IMR-90 (cell line): ENCODE results near the gene OAS3. TPM values are rescaled to one million over a fixed set of nuclear protein-coding genes. Genes with fewer than 3 reads are reported as not detected.
A peak's percentile ranks its signal among the peaks of the same experiment; 100 is the strongest.

Source experiments
- ATAC-seq: fragments of 200-7000 bp; cut with Tn5 transposase; 2 replicates; pipeline ENCODE4 v1.9.1; 2020; ENCODE audit warnings: low read depth, mild to moderate bottlenecking, moderate library complexity
- Bru-seq: library from RNA; stranded (reverse); fragments of 400-500 nt; gene quantifications from one replicate; lab custom pipeline; 2021; lab: Mats Ljungman, UMichigan
- BruChase-seq, 2 experiments: library from RNA; stranded (reverse); fragments of 400-500 nt; gene quantifications; one replicate each; lab custom pipeline; 2021; lab: Mats Ljungman, UMichigan
- BruUV-seq: library from RNA; stranded (reverse); fragments of 400-500 nt; replicated peaks from 2 replicates; lab custom pipeline; 2021; lab: Mats Ljungman, UMichigan
- CTCF ChIA-PET: fragments of 300-600 bp; formaldehyde crosslinking; extraction: SDS; loops from one replicate; lab custom pipeline; 2021; ENCODE audit warnings: antibody characterized with exemption; lab: Yijun Ruan, JAX
- POLR2A ChIA-PET: fragments of 300-600 bp; sonication (Branson Sonifier 250); formaldehyde crosslinking; loops from one replicate; lab custom pipeline; 2022; ENCODE audit warnings: antibody characterized with exemption; ENCODE audit not compliant: unreplicated experiment; lab: Charles Lee
- DNase-seq: peaks from one replicate; pipeline ENCODE4 v3.0.0; 2013
- H2AFZ ChIP-seq: replicated peaks from 2 replicates; pipeline ENCODE3; 2013; ENCODE audit warnings: low read length, mild to moderate bottlenecking; ENCODE audit not compliant: poor library complexity
- H2AK5ac ChIP-seq: 2 replicates; pipeline ENCODE4 v1.6.1; 2013; ENCODE audit warnings: low read depth, low read length, inconsistent platforms
- H2AK9ac ChIP-seq: replicated peaks from 2 replicates; pipeline ENCODE3; 2013; ENCODE audit warnings: mild to moderate bottlenecking, low read depth, low read length, moderate library complexity; ENCODE audit not compliant: poor library complexity
- H2BK120ac ChIP-seq: 2 replicates; pipeline ENCODE4 v1.6.1; 2013; ENCODE audit warnings: low read depth, low read length, inconsistent platforms
- H2BK15ac ChIP-seq: 3 replicates; pipeline ENCODE4 v1.6.1; 2013; ENCODE audit warnings: low read depth, low read length, inconsistent platforms
- H2BK20ac ChIP-seq: 2 replicates; pipeline ENCODE4 v1.6.1; 2013; ENCODE audit warnings: low read depth, mild to moderate bottlenecking, inconsistent platforms, low read length, moderate library complexity
- H2BK5ac ChIP-seq: 2 replicates; pipeline ENCODE4 v1.6.1; 2013; ENCODE audit warnings: mild to moderate bottlenecking, low read depth, low read length, inconsistent platforms; ENCODE audit not compliant: poor library complexity, severe bottlenecking
- H3K14ac ChIP-seq: replicated peaks from 2 replicates; pipeline ENCODE4 v1.6.1; 2013; ENCODE audit warnings: low read depth, low read length, inconsistent platforms
- H3K18ac ChIP-seq: 2 replicates; pipeline ENCODE4 v1.6.1; 2013; ENCODE audit warnings: low read depth, low read length, control low read depth
- H3K23ac ChIP-seq: 2 replicates; pipeline ENCODE4 v1.6.1; 2013; ENCODE audit warnings: low read depth, low read length, inconsistent platforms
- H3K27ac ChIP-seq: 2 replicates; pipeline ENCODE4 v1.5.1; 2013; ENCODE audit warnings: mild to moderate bottlenecking, control low read depth, low read length; ENCODE audit not compliant: insufficient read depth
- H3K27me3 ChIP-seq: 2 replicates; pipeline ENCODE4 v1.6.1; 2013; ENCODE audit warnings: low read length; ENCODE audit not compliant: control insufficient read depth, insufficient read depth
- H3K36me3 ChIP-seq: 2 replicates; pipeline ENCODE4 v1.6.1; 2013; ENCODE audit warnings: low read length, mixed read lengths; ENCODE audit not compliant: control insufficient read depth, insufficient read depth
- H3K4ac ChIP-seq: 2 replicates; pipeline ENCODE4 v1.6.1; 2013; ENCODE audit warnings: low read depth, low read length, inconsistent platforms
- H3K4me1 ChIP-seq: 2 replicates; pipeline ENCODE4 v1.6.1; 2013; ENCODE audit warnings: low read length, mixed read lengths; ENCODE audit not compliant: control insufficient read depth, insufficient read depth
- H3K4me2 ChIP-seq: 2 replicates; pipeline ENCODE4 v1.6.1; 2013; ENCODE audit warnings: low read depth, mild to moderate bottlenecking, control low read depth, low read length, moderate library complexity
- H3K4me3 ChIP-seq: 2 replicates; pipeline ENCODE4 v1.5.1; 2013; ENCODE audit warnings: low read depth, mild to moderate bottlenecking, control low read depth, low read length, moderate library complexity; ENCODE audit not compliant: insufficient read depth
- H3K56ac ChIP-seq: 2 replicates; pipeline ENCODE4 v1.6.1; 2013; ENCODE audit warnings: low read length, inconsistent platforms; ENCODE audit not compliant: insufficient read depth; ENCODE audit errors: extremely low read depth
- H3K79me1 ChIP-seq, 2 experiments: 2 replicates each; pipeline ENCODE4 v1.6.1; 2013; ENCODE audit warnings: low read length in 2 of 2, inconsistent platforms in 1 of 2, low read depth in 1 of 2
- H3K9ac ChIP-seq: 2 replicates; pipeline ENCODE4 v1.6.1; 2013; ENCODE audit warnings: low read depth, low read length, control low read depth
- H3K9me1 ChIP-seq: 2 replicates; pipeline ENCODE4 v1.6.1; 2013; ENCODE audit warnings: low read length, inconsistent platforms; ENCODE audit not compliant: insufficient read depth
- H3K9me3 ChIP-seq: 2 replicates; pipeline ENCODE4 v1.6.1; 2013; ENCODE audit warnings: low read length; ENCODE audit not compliant: control insufficient read depth, insufficient read depth
- H4K20me1 ChIP-seq: 2 replicates; pipeline ENCODE4 v1.6.1; 2013; ENCODE audit warnings: low read length, inconsistent platforms; ENCODE audit not compliant: insufficient read depth
- H4K5ac ChIP-seq: 2 replicates; pipeline ENCODE4 v1.6.1; 2013; ENCODE audit warnings: mild to moderate bottlenecking, low read depth, low read length, control low read depth
- H4K8ac ChIP-seq, 2 experiments: 2 replicates each; pipeline ENCODE4 v1.6.1; 2013; ENCODE audit warnings: low read depth in 2 of 2, low read length in 2 of 2, control low read depth in 1 of 2, inconsistent platforms in 1 of 2
- H4K91ac ChIP-seq: 2 replicates; pipeline ENCODE4 v1.6.1; 2013; ENCODE audit warnings: low read depth, low read length, inconsistent platforms; ENCODE audit not compliant: insufficient read depth
- MXI1 ChIP-seq: IDR thresholded peaks from 2 replicates; pipeline ENCODE4 v1.6.1; 2012; ENCODE audit warnings: low read depth, mild to moderate bottlenecking, low read length, moderate library complexity, borderline replicate concordance
- RCOR1 ChIP-seq: IDR thresholded peaks from 2 replicates; pipeline ENCODE4 v1.6.1; 2012; ENCODE audit warnings: mild to moderate bottlenecking, low read length, improper control_type of control experiment; ENCODE audit not compliant: insufficient replicate concordance
- WGBS, 2 experiments: methylation state at CpG; one replicate each; pipeline versions ENCODE4 v1.1.5 to v1.1.7; 2013; ENCODE audit warnings: missing lambda C conversion rate in 2 of 2; ENCODE audit not compliant: insufficient read length in 1 of 2; ENCODE audit errors: extremely low coverage in 2 of 2; 5-methylcytosine and 5-hydroxymethylcytosine counted together
- dilution Hi-C: fragments of 300-500 bp; cut with HindIII; formaldehyde crosslinking; loops from one replicate; pipeline ENCODE4 v1.14.3; 2018; ENCODE audit warnings: low sequenced_read_pairs; ENCODE audit not compliant: unreplicated experiment
- in situ Hi-C: fragments of 300-500 bp; cut with MboI; formaldehyde crosslinking; loops from 3 replicates; pipeline ENCODE4 v1.14.3; 2019; ENCODE audit warnings: low sequenced_read_pairs, inconsistent platforms, mixed read lengths
- intact Hi-C: fragments of 100-400 bp; cut with micrococcal nuclease; formaldehyde crosslinking; loops from 2 replicates; pipeline ENCODE4 v1.10.0; 2022
- long read RNA-seq: library from polyadenylated mRNA; unstranded; transcript quantifications from one replicate; pipeline ENCODE4 v2.0.0, GENCODE V29; 2021; ENCODE audit not compliant: unreplicated experiment
- polyA plus RNA-seq, 3 experiments: library from polyadenylated mRNA; depleted of rRNA; stranded (reverse); fragments of >200 nt; gene quantifications; 2 replicates each; pipeline ENCODE4 v1.2.3, GENCODE V29; 2012; ENCODE audit warnings: low replicate concordance in 1 of 3
- total RNA-seq: library from RNA; depleted of rRNA; stranded (reverse); fragments of >200 nt; gene quantifications from 2 replicates; pipeline ENCODE4 v1.2.3, GENCODE V29; 2012; rRNA removed

The OAS3 gene, protein sequence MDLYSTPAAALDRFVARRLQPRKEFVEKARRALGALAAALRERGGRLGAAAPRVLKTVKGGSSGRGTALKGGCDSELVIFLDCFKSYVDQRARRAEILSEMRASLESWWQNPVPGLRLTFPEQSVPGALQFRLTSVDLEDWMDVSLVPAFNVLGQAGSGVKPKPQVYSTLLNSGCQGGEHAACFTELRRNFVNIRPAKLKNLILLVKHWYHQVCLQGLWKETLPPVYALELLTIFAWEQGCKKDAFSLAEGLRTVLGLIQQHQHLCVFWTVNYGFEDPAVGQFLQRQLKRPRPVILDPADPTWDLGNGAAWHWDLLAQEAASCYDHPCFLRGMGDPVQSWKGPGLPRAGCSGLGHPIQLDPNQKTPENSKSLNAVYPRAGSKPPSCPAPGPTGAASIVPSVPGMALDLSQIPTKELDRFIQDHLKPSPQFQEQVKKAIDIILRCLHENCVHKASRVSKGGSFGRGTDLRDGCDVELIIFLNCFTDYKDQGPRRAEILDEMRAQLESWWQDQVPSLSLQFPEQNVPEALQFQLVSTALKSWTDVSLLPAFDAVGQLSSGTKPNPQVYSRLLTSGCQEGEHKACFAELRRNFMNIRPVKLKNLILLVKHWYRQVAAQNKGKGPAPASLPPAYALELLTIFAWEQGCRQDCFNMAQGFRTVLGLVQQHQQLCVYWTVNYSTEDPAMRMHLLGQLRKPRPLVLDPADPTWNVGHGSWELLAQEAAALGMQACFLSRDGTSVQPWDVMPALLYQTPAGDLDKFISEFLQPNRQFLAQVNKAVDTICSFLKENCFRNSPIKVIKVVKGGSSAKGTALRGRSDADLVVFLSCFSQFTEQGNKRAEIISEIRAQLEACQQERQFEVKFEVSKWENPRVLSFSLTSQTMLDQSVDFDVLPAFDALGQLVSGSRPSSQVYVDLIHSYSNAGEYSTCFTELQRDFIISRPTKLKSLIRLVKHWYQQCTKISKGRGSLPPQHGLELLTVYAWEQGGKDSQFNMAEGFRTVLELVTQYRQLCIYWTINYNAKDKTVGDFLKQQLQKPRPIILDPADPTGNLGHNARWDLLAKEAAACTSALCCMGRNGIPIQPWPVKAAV
- total RNA-seq (4.1 and 4.4 TPM in 2 replicates), polyA plus RNA-seq (2012; rRNA removed) (6.9 and 7.8 TPM in 2 replicates), Bru-seq, nascent RNA (percentile 29 among the genes with signal in this experiment), BruChase-seq, experiment 1, labeled RNA remaining after a 6-hour chase (percentile 30 among the genes with signal in this experiment), BruChase-seq, experiment 2, labeled RNA remaining after a 2-hour chase (percentile 29 among the genes with signal in this experiment)
- 3.8 and 4.8 TPM in 2 replicates for polyA plus RNA-seq (2012; cell fraction: cytosol; rRNA removed)
- polyA plus RNA-seq (2012; cell fraction: nucleus; rRNA removed; ENCODE audit: low replicate concordance) = 8.1 and 9.3 TPM in 2 replicates
- long read RNA-seq, partial matches to known transcripts = 1 of 1 reads
- long read RNA-seq, other reads (novel, unspliced or antisense) = 0 of 1 reads

DNA sequence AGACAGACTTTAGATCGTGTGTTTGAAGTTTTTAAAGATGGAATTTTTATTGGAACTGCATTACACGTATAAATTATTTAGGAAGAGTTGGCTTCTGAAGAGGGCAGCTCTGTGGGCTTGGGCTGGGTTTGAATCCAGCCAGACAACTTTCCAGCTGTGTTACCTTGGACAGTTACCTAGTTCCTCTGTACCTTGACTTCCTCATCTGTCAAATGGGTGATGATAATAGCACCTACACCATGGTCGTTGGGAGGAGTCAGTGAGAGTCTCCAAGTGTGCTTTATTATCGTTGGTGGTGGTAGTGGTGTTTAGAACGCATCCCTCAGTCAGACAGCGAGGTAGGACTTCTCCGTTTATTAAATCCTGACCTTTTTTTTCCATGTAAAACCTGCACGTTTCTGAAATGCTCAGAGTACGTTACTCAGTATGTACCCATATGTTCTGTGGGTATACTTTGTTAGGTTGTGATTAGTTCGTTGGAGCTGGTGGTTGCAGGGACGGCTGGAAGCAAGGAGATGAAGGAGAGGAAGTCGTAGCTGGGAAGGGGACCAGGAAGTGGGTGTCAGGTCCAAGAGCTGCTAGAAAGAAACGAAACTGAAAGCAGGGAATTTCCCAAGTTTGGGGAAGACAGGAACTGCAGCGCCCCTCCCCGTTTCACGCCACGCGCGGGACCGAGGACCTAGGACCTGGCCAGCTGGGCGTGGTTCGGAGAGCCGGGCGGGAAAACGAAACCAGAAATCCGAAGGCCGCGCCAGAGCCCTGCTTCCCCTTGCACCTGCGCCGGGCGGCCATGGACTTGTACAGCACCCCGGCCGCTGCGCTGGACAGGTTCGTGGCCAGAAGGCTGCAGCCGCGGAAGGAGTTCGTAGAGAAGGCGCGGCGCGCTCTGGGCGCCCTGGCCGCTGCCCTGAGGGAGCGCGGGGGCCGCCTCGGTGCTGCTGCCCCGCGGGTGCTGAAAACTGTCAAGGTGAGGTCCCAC lies at the start of gene OAS3:
OAS3 (plus strand) TSS at position 734 of the 979 bp plus-strand sequence; CDS start at position 791, 57 bp downstream.
- Histone ChIP-seq H2AFZ (peak within 1 kb of the TSS; percentile 99), H3K9me1 (no peaks in the 10 kb centered on the region), H3K18ac (0 out of 2 replicates have a peak within 1 kb of the TSS, but pooled peaks have one; percentile 6), H4K20me1 (no peaks in the 10 kb centered on the region), H3K4ac (peak within 1 kb of the TSS; percentile 71), H3K14ac (peak within 1 kb of the TSS; percentile 67; the same call in 1 of the 2 replicates), H2AK9ac (peak within 1 kb of the TSS; percentile 31), H4K8ac (peak within 1 kb of the TSS; percentile 70 to 98), H3K79me1 (peaks cover 0 to 7% of the 10 kb centered on the region in 2 experiments; a peak in 1 of 4 replicates), H2BK5ac (no peak within 1 kb of the TSS), H4K5ac (peak within 1 kb of the TSS; percentile 68), H3K27ac (peak within 1 kb of the TSS; percentile 10; the same call in 1 of the 2 replicates), H4K91ac (peak within 1 kb of the TSS; percentile 58), H2BK20ac (0 out of 2 replicates have a peak within 1 kb of the TSS, but pooled peaks have one; percentile 21), H2AK5ac (no peak within 1 kb of the TSS), H3K4me2 (peak within 1 kb of the TSS; percentile 86), H3K4me1 (peaks cover 2% of the 10 kb centered on the region), H3K9me3 (no peaks in the 10 kb centered on the region), H3K36me3 (no peaks in the 10 kb centered on the region), H2BK15ac (0 out of 3 replicates have a peak within 1 kb of the TSS, but pooled peaks have one; percentile 33), H3K56ac (peak within 1 kb of the TSS; percentile 69), H2BK120ac (peak within 1 kb of the TSS; percentile 41), H3K9ac (peak within 1 kb of the TSS; percentile 60), H3K4me3 (peak within 1 kb of the TSS; percentile 64), H3K27me3 (no peaks in the 10 kb centered on the region), H3K23ac (peak within 1 kb of the TSS; percentile 16; the same call in 1 of the 2 replicates)
- intact Hi-C loops (no loop called here), dilution Hi-C loops (no loop called here), in situ Hi-C loops (no loop called here)
- 0 to 100% methylated on average over 1 to 12 of the region's 50 CpGs for WGBS, 2 experiments
- ATAC-seq (peak; percentile 88), DNase-seq (peak; percentile 79)
- ChIA-PET POLR2A (no interaction called here), CTCF (no interaction called here)
- TF ChIP-seq RCOR1 = no peak
- peak; percentile 48; the same call in 1 of the 2 replicates for TF ChIP-seq MXI1
- no TSS peak for BruUV-seq
